Measurements from ENCODE around the gene CDYL. TPM values are rescaled to one million over a fixed set of nuclear protein-coding genes. Genes with fewer than 3 reads are reported as not detected.

The CDYL gene
- total RNA-seq, 1 donor from 2014 or later = 31.9 TPM

DNA sequence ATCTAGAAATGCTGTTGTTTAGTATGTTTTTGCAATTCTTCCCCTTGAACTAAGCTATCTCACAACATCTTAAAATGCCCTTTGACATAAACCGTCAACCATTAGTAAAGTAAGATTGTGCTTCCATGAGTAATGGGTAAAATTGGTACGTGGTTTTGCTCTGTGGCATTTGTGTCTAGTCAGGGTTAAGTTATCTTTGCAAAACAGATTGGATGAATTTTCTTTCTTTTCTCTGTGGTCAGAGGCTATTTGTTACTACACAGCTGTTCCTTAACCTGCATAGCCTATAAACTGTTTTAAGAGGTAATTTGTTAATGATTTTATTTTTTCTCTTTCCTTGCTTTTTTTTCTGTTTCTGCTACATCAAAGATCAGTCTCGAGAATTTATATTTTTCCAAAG, 152.2 kb downstream of the CDYL start:
- Histone ChIP-seq H3K4me3 (no peak overlapping the region), H3K9me3 (no peaks in the 10 kb centered on the region), H3K36me3 (no peaks in the 10 kb centered on the region), H3K27ac (no peak overlapping the region), H3K27me3 (no peaks in the 10 kb centered on the region), H3K4me1 (peaks cover 49% of the 10 kb centered on the region)
- no peak for DNase-seq (ENCODE audit: extremely low spot score in 2 of 2)
- TF ChIP-seq POLR2A (IDR thresholded peaks at IDR 0.05) (no peak), POLR2AphosphoS5 (IDR thresholded peaks at IDR 0.05; ENCODE audit: insufficient read depth in 1 of 2, low read depth in 1 of 2) (no peak)
- TF ChIP-seq, protein P1, sequence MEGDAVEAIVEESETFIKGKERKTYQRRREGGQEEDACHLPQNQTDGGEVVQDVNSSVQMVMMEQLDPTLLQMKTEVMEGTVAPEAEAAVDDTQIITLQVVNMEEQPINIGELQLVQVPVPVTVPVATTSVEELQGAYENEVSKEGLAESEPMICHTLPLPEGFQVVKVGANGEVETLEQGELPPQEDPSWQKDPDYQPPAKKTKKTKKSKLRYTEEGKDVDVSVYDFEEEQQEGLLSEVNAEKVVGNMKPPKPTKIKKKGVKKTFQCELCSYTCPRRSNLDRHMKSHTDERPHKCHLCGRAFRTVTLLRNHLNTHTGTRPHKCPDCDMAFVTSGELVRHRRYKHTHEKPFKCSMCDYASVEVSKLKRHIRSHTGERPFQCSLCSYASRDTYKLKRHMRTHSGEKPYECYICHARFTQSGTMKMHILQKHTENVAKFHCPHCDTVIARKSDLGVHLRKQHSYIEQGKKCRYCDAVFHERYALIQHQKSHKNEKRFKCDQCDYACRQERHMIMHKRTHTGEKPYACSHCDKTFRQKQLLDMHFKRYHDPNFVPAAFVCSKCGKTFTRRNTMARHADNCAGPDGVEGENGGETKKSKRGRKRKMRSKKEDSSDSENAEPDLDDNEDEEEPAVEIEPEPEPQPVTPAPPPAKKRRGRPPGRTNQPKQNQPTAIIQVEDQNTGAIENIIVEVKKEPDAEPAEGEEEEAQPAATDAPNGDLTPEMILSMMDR (IDR thresholded peaks at IDR 0.05) = no peak
- intact Hi-C loops (cut with DNase I) = no loop called here

DNA sequence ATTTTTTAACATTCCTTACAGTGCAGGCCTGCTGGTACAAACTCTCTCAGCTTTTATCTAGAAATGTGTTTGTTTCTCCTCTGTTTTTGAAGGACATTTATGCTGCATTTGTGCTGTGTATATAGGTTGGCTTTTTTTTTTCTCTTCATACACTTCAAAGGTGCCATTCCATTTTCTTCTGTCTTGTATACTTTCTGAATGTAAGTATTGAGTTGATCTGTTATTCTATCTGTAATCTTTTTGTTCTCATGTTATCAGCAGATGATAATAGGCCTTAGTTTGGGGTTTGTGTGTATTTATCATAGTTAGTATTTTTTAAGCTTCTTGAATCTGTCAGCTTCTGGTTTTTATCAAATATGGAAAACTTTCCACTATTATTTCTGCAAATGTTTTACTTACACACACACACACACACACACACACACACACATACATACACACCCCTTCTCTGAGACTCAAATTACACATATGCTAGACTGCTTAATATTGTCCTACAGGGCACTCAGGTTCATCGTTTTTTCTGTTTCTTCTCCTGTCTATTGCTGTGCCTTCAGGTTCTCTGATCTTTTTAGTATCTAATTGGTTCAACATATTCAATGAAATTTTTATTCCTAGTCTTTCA, 153.0 kb downstream of the CDYL start:
- no peak for TF ChIP-seq POLR2A (IDR thresholded peaks at IDR 0.05)
- TF ChIP-seq, protein P1 (IDR thresholded peaks at IDR 0.05) = no peak
- no peak for TF ChIP-seq POLR2AphosphoS5 (IDR thresholded peaks at IDR 0.05; ENCODE audit: insufficient read depth in 1 of 2, low read depth in 1 of 2)
- Histone ChIP-seq H3K4me1 (peaks cover 46% of the 10 kb centered on the region), H3K27me3 (no peaks in the 10 kb centered on the region), H3K36me3 (no peaks in the 10 kb centered on the region), H3K27ac (no peak overlapping the region), H3K4me3 (no peak overlapping the region), H3K9me3 (no peaks in the 10 kb centered on the region)
- no peak for DNase-seq (ENCODE audit: extremely low spot score in 2 of 2)
- intact Hi-C loops (cut with DNase I) = no loop called here

DNA sequence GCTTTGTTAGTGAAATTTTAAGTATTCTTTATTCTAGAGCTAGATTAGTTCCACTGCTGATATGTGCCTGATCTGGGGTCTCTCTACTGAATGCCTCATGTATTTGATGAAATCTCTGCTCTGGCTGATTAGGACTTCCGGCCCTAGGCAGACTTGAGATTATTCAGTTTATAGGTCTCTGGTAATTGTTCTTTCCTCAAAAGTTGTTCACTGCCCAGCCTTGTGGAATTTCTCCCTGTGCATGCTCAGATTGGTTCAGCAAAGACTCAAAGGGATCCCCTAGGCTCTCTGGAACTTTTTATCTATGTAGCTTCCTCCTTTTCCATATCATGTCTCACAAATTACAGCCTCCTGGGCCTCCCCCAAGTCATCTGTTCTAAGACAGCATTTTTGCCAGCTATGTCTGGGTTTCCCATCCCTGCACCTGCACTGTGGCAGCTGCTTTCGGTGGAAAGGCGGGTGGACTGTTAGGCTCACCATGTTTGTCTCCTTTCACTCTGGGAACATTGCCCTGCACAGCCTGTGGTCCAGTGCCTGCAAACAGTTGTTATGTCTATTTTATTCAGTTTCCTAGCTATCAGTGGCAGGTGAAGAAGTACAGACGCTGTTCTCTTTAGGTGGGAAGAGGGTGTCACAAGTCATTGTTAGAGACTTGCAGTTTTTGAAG, 154.0 kb downstream of the CDYL start:
- H3K4me3 ChIP-seq = no peak overlapping the region
- H3K27me3 ChIP-seq = no peaks in the 10 kb centered on the region
- peaks cover 42% of the 10 kb centered on the region for H3K4me1 ChIP-seq
- H3K9me3 ChIP-seq = no peaks in the 10 kb centered on the region
- no peaks in the 10 kb centered on the region for H3K36me3 ChIP-seq
- no peak overlapping the region for H3K27ac ChIP-seq
- intact Hi-C loops (cut with DNase I) = no loop called here
- TF ChIP-seq, protein P1 (IDR thresholded peaks at IDR 0.05) = no peak
- TF ChIP-seq POLR2A (IDR thresholded peaks at IDR 0.05) = no peak
- TF ChIP-seq POLR2AphosphoS5 (IDR thresholded peaks at IDR 0.05; ENCODE audit: insufficient read depth in 1 of 2, low read depth in 1 of 2) = no peak
- DNase-seq (ENCODE audit: extremely low spot score in 2 of 2) = no peak

DNA sequence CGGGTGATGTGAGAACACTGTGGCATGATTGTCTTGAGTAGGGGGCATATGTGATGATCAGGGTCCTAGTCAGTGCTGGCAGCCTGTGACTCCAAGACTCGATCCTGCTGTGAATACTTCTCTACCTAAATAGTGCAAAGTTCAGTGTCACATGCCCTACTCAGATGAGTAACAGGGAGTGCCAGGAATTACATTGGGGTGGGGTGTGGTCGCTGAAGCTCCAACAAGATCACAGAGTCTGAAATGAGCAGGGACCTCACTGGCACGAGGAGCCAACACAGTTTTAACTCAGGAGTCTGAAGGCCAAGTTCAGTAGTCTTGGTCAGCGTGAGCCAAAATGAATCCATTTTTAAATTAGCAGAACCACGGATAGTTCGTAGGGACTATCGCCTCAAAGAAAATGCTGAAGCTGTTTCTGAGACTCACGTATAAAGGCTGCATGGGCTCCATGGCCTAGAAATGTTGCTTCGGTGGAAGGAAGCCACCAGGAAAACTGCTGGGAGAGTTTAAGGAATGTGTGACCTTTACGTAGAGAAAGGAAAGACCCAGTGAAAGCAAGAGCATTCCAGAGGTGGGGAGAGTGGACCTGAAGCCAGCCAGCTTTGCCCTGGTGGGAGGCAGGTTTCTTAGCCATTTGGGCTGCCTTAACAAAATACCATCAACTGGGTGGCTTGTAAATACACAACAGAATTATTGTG, 155.5 kb downstream of the CDYL start:
- TF ChIP-seq POLR2AphosphoS5 (IDR thresholded peaks at IDR 0.05; ENCODE audit: insufficient read depth in 1 of 2, low read depth in 1 of 2) (peak in 1 of 2 donors; percentile 11), POLR2A (IDR thresholded peaks at IDR 0.05) (no peak)
- intact Hi-C loops (cut with DNase I) = no loop called here
- no peaks in the 10 kb centered on the region for H3K9me3 ChIP-seq
- H3K27ac ChIP-seq = no peak overlapping the region
- no peaks in the 10 kb centered on the region for H3K27me3 ChIP-seq
- no peak for DNase-seq (ENCODE audit: extremely low spot score in 2 of 2)
- no peak overlapping the region for H3K4me3 ChIP-seq
- peaks cover 42% of the 10 kb centered on the region for H3K4me1 ChIP-seq
- H3K36me3 ChIP-seq = no peaks in the 10 kb centered on the region

DNA sequence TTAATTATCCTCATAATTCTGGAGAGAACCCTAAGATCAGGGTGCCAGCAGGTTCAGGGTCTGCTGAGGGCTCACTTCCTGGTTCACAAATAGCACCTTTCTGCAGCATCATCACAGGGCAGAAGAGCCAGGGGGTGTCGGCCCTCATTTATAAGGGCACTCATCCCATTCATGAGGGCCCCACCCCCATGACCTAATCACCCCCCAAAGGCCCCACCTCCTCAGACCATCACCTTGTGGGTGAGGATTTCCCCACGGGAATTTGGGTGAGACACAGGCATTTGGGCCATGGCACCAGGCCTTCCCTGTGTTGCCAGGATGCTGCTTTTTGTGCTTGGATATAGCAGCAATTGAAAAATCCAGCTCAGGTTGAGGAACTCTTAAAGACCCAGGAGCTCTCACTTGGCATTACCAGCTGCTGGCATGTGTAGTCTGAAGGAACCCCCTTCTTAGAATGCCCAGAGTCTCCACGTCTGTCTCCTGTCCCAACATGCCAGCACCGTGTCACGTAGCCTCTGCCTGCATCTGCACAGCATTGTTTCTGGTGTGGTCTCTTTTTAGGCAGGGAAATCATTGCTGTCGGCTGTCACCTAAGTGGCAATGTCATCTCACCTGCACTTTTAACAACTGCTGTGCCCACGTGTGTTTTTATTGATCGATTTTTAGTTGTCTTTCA, 156.2 kb downstream of the CDYL start:
- intact Hi-C loops (cut with DNase I) = no loop called here
- H3K4me1 ChIP-seq = peaks cover 42% of the 10 kb centered on the region
- H3K27me3 ChIP-seq = no peaks in the 10 kb centered on the region
- no peak for DNase-seq (ENCODE audit: extremely low spot score in 2 of 2)
- no peaks in the 10 kb centered on the region for H3K36me3 ChIP-seq
- TF ChIP-seq, protein P1 (IDR thresholded peaks at IDR 0.05) = no peak
- no peak for TF ChIP-seq POLR2A (IDR thresholded peaks at IDR 0.05)
- no peak for TF ChIP-seq POLR2AphosphoS5 (IDR thresholded peaks at IDR 0.05; ENCODE audit: insufficient read depth in 1 of 2, low read depth in 1 of 2)
- H3K9me3 ChIP-seq = no peaks in the 10 kb centered on the region
- no peak overlapping the region for H3K4me3 ChIP-seq
- no peak overlapping the region for H3K27ac ChIP-seq
